ENCODE data around the gene UTS2R. TPM values are rescaled to one million over a fixed set of nuclear protein-coding genes. Genes with fewer than 3 reads are reported as not detected.

The UTS2R gene
- total and polyA plus RNA-seq, 12 donors: not detected

- H3K9me3 ChIP-seq (replicated peaks in 1 of 3): no peaks in the 10 kb centered on the region
- no peaks in the 10 kb centered on the region for H3K36me3 ChIP-seq (replicated peaks in 1 of 2)
- H3K27ac ChIP-seq: peak overlapping the region in 3 of 5 donors; percentile 57 to 71 (median 71)
- intact Hi-C loops (cut with DNase I): no loop called here
- WGBS, 4 donors: 25 to 38% (median 30%) methylated on average over 21 to 29 of the region's 29 CpGs
- peaks cover 17 to 36% of the 10 kb centered on the region in 2 donors for H3K4me1 ChIP-seq (replicated peaks in 1 of 2)
- peak; percentile 53 to 80 (median 70) for DNase-seq
- TF ChIP-seq, protein P1, sequence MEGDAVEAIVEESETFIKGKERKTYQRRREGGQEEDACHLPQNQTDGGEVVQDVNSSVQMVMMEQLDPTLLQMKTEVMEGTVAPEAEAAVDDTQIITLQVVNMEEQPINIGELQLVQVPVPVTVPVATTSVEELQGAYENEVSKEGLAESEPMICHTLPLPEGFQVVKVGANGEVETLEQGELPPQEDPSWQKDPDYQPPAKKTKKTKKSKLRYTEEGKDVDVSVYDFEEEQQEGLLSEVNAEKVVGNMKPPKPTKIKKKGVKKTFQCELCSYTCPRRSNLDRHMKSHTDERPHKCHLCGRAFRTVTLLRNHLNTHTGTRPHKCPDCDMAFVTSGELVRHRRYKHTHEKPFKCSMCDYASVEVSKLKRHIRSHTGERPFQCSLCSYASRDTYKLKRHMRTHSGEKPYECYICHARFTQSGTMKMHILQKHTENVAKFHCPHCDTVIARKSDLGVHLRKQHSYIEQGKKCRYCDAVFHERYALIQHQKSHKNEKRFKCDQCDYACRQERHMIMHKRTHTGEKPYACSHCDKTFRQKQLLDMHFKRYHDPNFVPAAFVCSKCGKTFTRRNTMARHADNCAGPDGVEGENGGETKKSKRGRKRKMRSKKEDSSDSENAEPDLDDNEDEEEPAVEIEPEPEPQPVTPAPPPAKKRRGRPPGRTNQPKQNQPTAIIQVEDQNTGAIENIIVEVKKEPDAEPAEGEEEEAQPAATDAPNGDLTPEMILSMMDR (IDR thresholded peaks at IDR 0.05): no peak
- no peak for TF ChIP-seq POLR2A (IDR thresholded peaks at IDR 0.05)
- no peaks in the 10 kb centered on the region for H3K27me3 ChIP-seq
- H3K4me3 ChIP-seq: peak overlapping the region in 1 of 4 donors; percentile 53
Observed at GRCh38 chr17:82338858-82339633, 32.5 kb upstream of the UTS2R start.

- no peak for DNase-seq
Observed at GRCh38 chr17:82339634-82340580, 31.7 kb upstream of the UTS2R start.

GRCh38 chr17:82342361-82343079 lies 29.0 kb upstream of the UTS2R start:
- no peak for DNase-seq
- no peak overlapping the region for H3K27ac ChIP-seq
- no peaks in the 10 kb centered on the region for H3K27me3 ChIP-seq
- no peak overlapping the region for H3K4me3 ChIP-seq
- no peaks in the 10 kb centered on the region for H3K9me3 ChIP-seq (replicated peaks in 1 of 3)
- peaks cover 5 to 12% of the 10 kb centered on the region in 2 donors for H3K4me1 ChIP-seq (replicated peaks in 1 of 2)
- TF ChIP-seq POLR2A (IDR thresholded peaks at IDR 0.05): no peak
- TF ChIP-seq, protein P1 (IDR thresholded peaks at IDR 0.05): no peak
- H3K36me3 ChIP-seq (replicated peaks in 1 of 2): no peaks in the 10 kb centered on the region
- intact Hi-C loops (cut with DNase I): no loop called here
- WGBS, 4 donors: 80 to 83% (median 80%) methylated on average over 21 to 28 of the region's 28 CpGs

More at GRCh38 chr17:82339634-82340580, 31.7 kb upstream of the UTS2R start:
- H3K36me3 ChIP-seq (replicated peaks in 1 of 2): no peaks in the 10 kb centered on the region
- no peaks in the 10 kb centered on the region for H3K9me3 ChIP-seq (replicated peaks in 1 of 3)
- TF ChIP-seq POLR2A (IDR thresholded peaks at IDR 0.05): no peak
- H3K4me1 ChIP-seq (replicated peaks in 1 of 2): peaks cover 10 to 27% of the 10 kb centered on the region in 2 donors
- no peaks in the 10 kb centered on the region for H3K27me3 ChIP-seq
- intact Hi-C loops (cut with DNase I): no loop called here
- peak overlapping the region in 1 of 5 donors; percentile 71 for H3K27ac ChIP-seq
- WGBS, 4 donors: 49 to 72% (median 54%) methylated on average over 6 to 10 of the region's 10 CpGs
- peak overlapping the region in 1 of 4 donors; percentile 53 for H3K4me3 ChIP-seq

DNA sequence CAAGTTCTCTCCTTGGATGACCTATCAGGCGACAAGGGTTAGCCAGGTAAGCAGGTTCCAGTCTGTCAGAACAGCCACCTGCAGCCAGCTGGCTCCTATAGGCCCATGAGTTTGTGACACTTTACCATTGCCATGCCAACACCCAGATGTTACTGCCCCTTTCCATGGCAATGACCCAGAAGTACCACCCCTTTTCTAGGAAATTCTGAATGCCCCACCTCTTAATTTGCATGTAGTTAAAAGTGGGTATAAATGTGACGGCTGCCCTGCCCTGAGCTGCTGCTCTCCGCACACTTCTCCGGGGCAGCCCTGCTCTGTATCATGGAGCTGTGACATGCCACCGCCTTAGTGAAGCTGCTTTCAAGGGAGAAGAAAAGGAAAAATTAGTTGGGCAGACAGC lies 28.0 kb upstream of the UTS2R start:
- H3K4me1 ChIP-seq (replicated peaks in 1 of 2): peaks cover 5 to 8% of the 10 kb centered on the region in 2 donors
- 89 to 95% (median 94%) methylated on average over 5 of the region's 5 CpGs for WGBS, 4 donors
- no peaks in the 10 kb centered on the region for H3K9me3 ChIP-seq (replicated peaks in 1 of 3)
- H3K27ac ChIP-seq: no peak overlapping the region
- no peaks in the 10 kb centered on the region for H3K36me3 ChIP-seq (replicated peaks in 1 of 2)
- intact Hi-C loops (cut with DNase I): no loop called here
- TF ChIP-seq POLR2A (IDR thresholded peaks at IDR 0.05): no peak
- TF ChIP-seq, protein P1 (IDR thresholded peaks at IDR 0.05): no peak
- H3K27me3 ChIP-seq: no peaks in the 10 kb centered on the region
- H3K4me3 ChIP-seq: no peak overlapping the region
- DNase-seq: no peak

Measured in adrenal gland (tissue), 12 donors.